HG03066 (cell line): ENCODE data around the gene GFRA4.

Experiments used
- ATAC-seq: cut with Tn5 transposase; IDR thresholded peaks from one replicate; pipeline ENCODE4 v1.9.1; 2021; ENCODE audit warnings: low read depth; ENCODE audit not compliant: unreplicated experiment

The GFRA4 gene

GRCh38 chr20:3658019-3658715 is 5.0 kb downstream of the GFRA4 start:
- ATAC-seq: no peak

GRCh38 chr20:3655131-3655405 is 8.1 kb downstream of the GFRA4 start:
- ATAC-seq: no peak

- ATAC-seq: no peak
These were observed 8.7 kb downstream of the GFRA4 start for GRCh38 chr20:3654326-3655130.

GRCh38 chr20:3653921-3654320 is 9.3 kb downstream of the GFRA4 start:
- no peak for ATAC-seq

- no peak for ATAC-seq
These were observed 10.3 kb downstream of the GFRA4 start for GRCh38 chr20:3652676-3653596.

GRCh38 chr20:3652221-3652620 is 11.0 kb downstream of the GFRA4 start:
- ATAC-seq: no peak

GRCh38 chr20:3651204-3651962 is 11.8 kb downstream of the GFRA4 start:
- no peak for ATAC-seq

GRCh38 chr20:3648951-3649350 is 14.2 kb downstream of the GFRA4 start:
- no peak for ATAC-seq

GRCh38 chr20:3647473-3647872 is 15.7 kb downstream of the GFRA4 start:
- ATAC-seq: no peak

GRCh38 chr20:3646651-3647050 is 16.5 kb downstream of the GFRA4 start:
- no peak for ATAC-seq

GRCh38 chr20:3646067-3646440 is 17.1 kb downstream of the GFRA4 start:
- ATAC-seq: no peak

GRCh38 chr20:3645309-3646066 is 17.7 kb downstream of the GFRA4 start:
- ATAC-seq: no peak

GRCh38 chr20:3640259-3640658 is 22.9 kb downstream of the GFRA4 start:
- ATAC-seq: no peak

- no peak for ATAC-seq
These were observed 27.9 kb downstream of the GFRA4 start for GRCh38 chr20:3635346-3635745.

- ATAC-seq: no peak
These were observed 29.2 kb downstream of the GFRA4 start for GRCh38 chr20:3633913-3634478.

- ATAC-seq: no peak
These were observed 30.7 kb downstream of the GFRA4 start for GRCh38 chr20:3632311-3633004.

- no peak for ATAC-seq
These were observed 31.7 kb downstream of the GFRA4 start for GRCh38 chr20:3631534-3631933.

GRCh38 chr20:3630429-3630828 is 32.8 kb downstream of the GFRA4 start:
- no peak for ATAC-seq

GRCh38 chr20:3629893-3630292 is 33.3 kb downstream of the GFRA4 start:
- ATAC-seq: no peak
